ENCODE results near the gene WDPCP. TPM values are rescaled to one million over a fixed set of nuclear protein-coding genes. Genes with fewer than 3 reads are reported as not detected.

The WDPCP gene
- total RNA-seq, 1 donor from 2014 or later: 30.7 TPM

GRCh38 chr2:63587814-63588384, 378 bp downstream of the WDPCP start:
- no peak for TF ChIP-seq CTCF (IDR thresholded peaks at IDR 0.05; ENCODE audit: unreplicated experiment)
- Mint-ChIP-seq H3K4me3 (peak overlapping the region; percentile 95), H3K9me3 (peaks cover 3% of the 10 kb centered on the region), H3K27me3 (ENCODE audit: low read depth) (no peaks in the 10 kb centered on the region), H3K36me3 (peaks cover 3% of the 10 kb centered on the region), H3K27ac (peak overlapping the region; percentile 97), H3K4me1 (peaks cover 40% of the 10 kb centered on the region)
- DNase-seq (ENCODE audit: low spot score in 2 of 2, unreplicated experiment in 2 of 2): no peak

GRCh38 chr2:63582873-63583272, 5.4 kb downstream of the WDPCP start:
- H3K27ac Mint-ChIP-seq: no peak overlapping the region
- no peaks in the 10 kb centered on the region for H3K27me3 Mint-ChIP-seq (ENCODE audit: low read depth)
- peaks cover 4% of the 10 kb centered on the region for H3K36me3 Mint-ChIP-seq
- H3K4me1 Mint-ChIP-seq: peaks cover 20% of the 10 kb centered on the region
- H3K4me3 Mint-ChIP-seq: no peak overlapping the region
- no peak for TF ChIP-seq CTCF (IDR thresholded peaks at IDR 0.05; ENCODE audit: unreplicated experiment)
- peaks cover 11% of the 10 kb centered on the region for H3K9me3 Mint-ChIP-seq
- no peak for DNase-seq (ENCODE audit: low spot score in 2 of 2, unreplicated experiment in 2 of 2)

GRCh38 chr2:63581298-63581961, 6.8 kb downstream of the WDPCP start:
- DNase-seq (ENCODE audit: low spot score in 2 of 2, unreplicated experiment in 2 of 2): no peak

GRCh38 chr2:63580651-63581297, 7.5 kb downstream of the WDPCP start:
- DNase-seq (ENCODE audit: low spot score in 2 of 2, unreplicated experiment in 2 of 2): no peak
- no peak for TF ChIP-seq CTCF (IDR thresholded peaks at IDR 0.05; ENCODE audit: unreplicated experiment)
- Mint-ChIP-seq H3K4me1 (peaks cover 11% of the 10 kb centered on the region), H3K36me3 (peaks cover 4% of the 10 kb centered on the region), H3K27me3 (ENCODE audit: low read depth) (no peaks in the 10 kb centered on the region), H3K9me3 (peaks cover 11% of the 10 kb centered on the region), H3K4me3 (no peak overlapping the region), H3K27ac (peak overlapping the region; percentile 56)

More at GRCh38 chr2:63581298-63581961, 6.8 kb downstream of the WDPCP start:
- H3K27me3 Mint-ChIP-seq (ENCODE audit: low read depth): no peaks in the 10 kb centered on the region
- peaks cover 11% of the 10 kb centered on the region for H3K9me3 Mint-ChIP-seq
- H3K4me3 Mint-ChIP-seq: no peak overlapping the region
- H3K36me3 Mint-ChIP-seq: peaks cover 4% of the 10 kb centered on the region
- peaks cover 9% of the 10 kb centered on the region for H3K4me1 Mint-ChIP-seq
- peak overlapping the region; percentile 56 for H3K27ac Mint-ChIP-seq
- no peak for TF ChIP-seq CTCF (IDR thresholded peaks at IDR 0.05; ENCODE audit: unreplicated experiment)

- DNase-seq (ENCODE audit: low spot score in 2 of 2, unreplicated experiment in 2 of 2): no peak
- H3K27me3 Mint-ChIP-seq (ENCODE audit: low read depth): no peaks in the 10 kb centered on the region
- H3K4me3 Mint-ChIP-seq: no peak overlapping the region
- no peak overlapping the region for H3K27ac Mint-ChIP-seq
- H3K36me3 Mint-ChIP-seq: peaks cover 9% of the 10 kb centered on the region
- H3K9me3 Mint-ChIP-seq: peaks cover 16% of the 10 kb centered on the region
- no peak for TF ChIP-seq CTCF (IDR thresholded peaks at IDR 0.05; ENCODE audit: unreplicated experiment)
- H3K4me1 Mint-ChIP-seq: peaks cover 12% of the 10 kb centered on the region
Measured at GRCh38 chr2:63578767-63579166, 9.5 kb downstream of the WDPCP start.

Measured in mesothelial cell of epicardium (in vitro differentiated cells).